GM23338 (cell line): ENCODE measurements around the gene REELD1. TPM values are rescaled to one million over a fixed set of nuclear protein-coding genes. Genes with fewer than 3 reads are reported as not detected.

Experiments
- ATAC-seq: fragments of 200-7000 bp; cut with Tn5 transposase; 3 replicates; pipeline ENCODE4 v1.9.1; 2020
- DNase-seq: peaks from one replicate; pipeline ENCODE4 v3.0.0-alpha.2; 2015; ENCODE audit warnings: low spot score
- H2AFZ ChIP-seq: fragments of 200-600 bp; sonication (generic); 2 replicates; pipeline ENCODE4 v1.8.0; 2016; ENCODE audit warnings: antibody characterized with exemption, mild to moderate bottlenecking, moderate library complexity
- H3F3A ChIP-seq: fragments of 200-600 bp; sonication (generic); replicated peaks from 2 replicates; pipeline ENCODE4 v1.8.0; 2017; ENCODE audit warnings: antibody characterized with exemption, mixed run types, low read depth
- H3K27ac ChIP-seq: fragments of 200-600 bp; sonication (generic); 2 replicates; pipeline ENCODE4 v1.6.1; 2016; ENCODE audit warnings: low read depth
- H3K27me3 ChIP-seq: fragments of 200-600 bp; sonication (generic); 2 replicates; pipeline ENCODE4 v1.8.0; 2016; ENCODE audit warnings: mild to moderate bottlenecking, mixed run types, moderate library complexity; ENCODE audit not compliant: insufficient read depth
- H3K36me3 ChIP-seq: fragments of 200-600 bp; sonication (generic); 2 replicates; pipeline ENCODE4 v1.8.0; 2016; ENCODE audit warnings: mild to moderate bottlenecking; ENCODE audit not compliant: insufficient read depth
- H3K4me1 ChIP-seq: fragments of 200-600 bp; sonication (generic); 2 replicates; pipeline ENCODE4 v1.8.0; 2016; ENCODE audit warnings: mild to moderate bottlenecking, moderate library complexity; ENCODE audit not compliant: insufficient read depth
- H3K4me2 ChIP-seq: fragments of 200-600 bp; sonication (generic); 2 replicates; pipeline ENCODE4 v1.7.1; 2017; ENCODE audit warnings: mixed run types
- H3K4me3 ChIP-seq: fragments of 200-600 bp; sonication (generic); 2 replicates; pipeline ENCODE4 v1.6.1; 2016; ENCODE audit warnings: mixed run types
- H3K79me2 ChIP-seq: fragments of 200-600 bp; sonication (generic); replicated peaks from 2 replicates; pipeline ENCODE4 v1.8.0; 2017; ENCODE audit warnings: mild to moderate bottlenecking; ENCODE audit not compliant: insufficient read depth
- H3K9me2 ChIP-seq: fragments of 200-600 bp; sonication (generic); 2 replicates; pipeline ENCODE4 v1.8.0; 2017; ENCODE audit not compliant: insufficient read depth
- H4K20me1 ChIP-seq: fragments of 200-600 bp; sonication (generic); replicated peaks from 2 replicates; pipeline ENCODE4 v1.8.0; 2017; ENCODE audit warnings: mild to moderate bottlenecking; ENCODE audit not compliant: insufficient read depth
- H3K27ac Mint-ChIP-seq: 2 replicates; pipeline ENCODE4 v1.8.0; 2020; ENCODE audit warnings: inconsistent platforms, mild to moderate bottlenecking, moderate library complexity, mixed read lengths
- H3K27me3 Mint-ChIP-seq: 3 replicates; pipeline ENCODE4 v1.8.0; 2022; ENCODE audit warnings: low read depth, mild to moderate bottlenecking, moderate library complexity, mixed read lengths, inconsistent platforms; ENCODE audit not compliant: insufficient read depth, poor library complexity
- H3K36me3 Mint-ChIP-seq: 3 replicates; pipeline ENCODE4 v1.8.0; 2021; ENCODE audit warnings: low read depth, mild to moderate bottlenecking, inconsistent platforms, moderate library complexity, mixed read lengths
- H3K4me1 Mint-ChIP-seq: 3 replicates; pipeline ENCODE4 v1.8.0; 2020; ENCODE audit warnings: mild to moderate bottlenecking, inconsistent platforms, mixed read lengths
- H3K4me3 Mint-ChIP-seq: 3 replicates; pipeline ENCODE4 v1.8.0; 2021; ENCODE audit warnings: moderate library complexity, mild to moderate bottlenecking, inconsistent platforms, mixed read lengths
- H3K9me3 Mint-ChIP-seq: 3 replicates; pipeline ENCODE4 v1.8.0; 2020; ENCODE audit warnings: moderate library complexity, mild to moderate bottlenecking, inconsistent platforms, mixed read lengths
- CREB1 ChIP-seq: fragments of 250-450 bp; sonication (Bioruptor Pico); IDR thresholded peaks from 2 replicates; pipeline ENCODE4 v1.5.0; 2020; ENCODE audit warnings: low read depth, mild to moderate bottlenecking, moderate library complexity
- EZH2 ChIP-seq: fragments of 200-600 bp; sonication (generic); IDR thresholded peaks from one replicate; pipeline ENCODE4 v1.8.0; 2017; ENCODE audit warnings: antibody characterized with exemption, mild to moderate bottlenecking, low read depth; ENCODE audit not compliant: unreplicated experiment
- EZH2phosphoT487 ChIP-seq: fragments of 200-600 bp; sonication (generic); IDR thresholded peaks from one replicate; pipeline ENCODE4 v1.8.1; 2018; ENCODE audit warnings: antibody characterized with exemption; ENCODE audit not compliant: unreplicated experiment
- JUNB ChIP-seq: IDR thresholded peaks from one replicate; pipeline ENCODE4 v1.6.1; 2016; ENCODE audit warnings: antibody characterized with exemption; ENCODE audit not compliant: unreplicated experiment
- NANOG ChIP-seq: IDR thresholded peaks from 2 replicates; pipeline ENCODE4 v1.6.1; 2016; ENCODE audit warnings: antibody characterized with exemption, borderline replicate concordance
- POLR2AphosphoS5 ChIP-seq: IDR thresholded peaks from 2 replicates; pipeline ENCODE4 v1.6.1; 2016; ENCODE audit warnings: antibody characterized with exemption, low read depth
- STAT1 ChIP-seq: IDR thresholded peaks from one replicate; pipeline ENCODE4 v1.6.1; 2016; ENCODE audit warnings: antibody characterized with exemption; ENCODE audit not compliant: unreplicated experiment
- ZNF114 ChIP-seq: fragments of 250-450 bp; sonication (Bioruptor Pico); IDR thresholded peaks from 2 replicates; pipeline ENCODE4 v1.5.0; 2020; ENCODE audit warnings: mild to moderate bottlenecking, moderate library complexity
- ZNF331 ChIP-seq: fragments of 250-450 bp; sonication (Bioruptor Pico); IDR thresholded peaks from 2 replicates; pipeline ENCODE4 v1.5.0; 2020; ENCODE audit warnings: low read depth, mild to moderate bottlenecking, moderate library complexity
- ZNF462 ChIP-seq: fragments of 250-450 bp; sonication (Bioruptor Pico); IDR thresholded peaks from 2 replicates; pipeline ENCODE4 v1.5.0; 2020; ENCODE audit warnings: mild to moderate bottlenecking, moderate library complexity
- polyA plus RNA-seq: library from polyadenylated mRNA; unstranded; fragments of >200 nt; fragmentation: Nextera tagmentation; extraction: Ambion mirVana; gene quantifications from 2 replicates; pipeline ENCODE4 v1.2.1, GENCODE V29; 2016
- total RNA-seq: library from RNA; depleted of rRNA; stranded (reverse); fragments of >200 nt; shearing (Covaris generic); gene quantifications from 2 replicates; pipeline ENCODE4 v1.2.3, GENCODE V29; 2014
- TF ChIP-seq, protein P1 (sequence below), 2 experiments: fragments of 200-600 bp in 1 of 2; sonication (generic) in 1 of 2; conservative IDR thresholded peaks; 2 replicates each; pipeline versions ENCODE4 v1.5.1 to v1.6.1; 2016 to 2017; ENCODE audit warnings: antibody characterized with exemption in 2 of 2, low read depth in 2 of 2, mild to moderate bottlenecking in 2 of 2, moderate library complexity in 1 of 2
- TF ChIP-seq, protein P2 (sequence below): IDR thresholded peaks from 2 replicates; pipeline ENCODE4 v1.6.1; 2016; ENCODE audit warnings: antibody characterized with exemption
- TF ChIP-seq, protein P3 (sequence below): IDR thresholded peaks from one replicate; pipeline ENCODE4 v1.6.1; 2018; ENCODE audit warnings: antibody characterized with exemption; ENCODE audit not compliant: unreplicated experiment

Gene REELD1
- total and polyA plus RNA-seq, 2 experiments from 2014 or later: 0.19 TPM; not detected in 1

DNA sequence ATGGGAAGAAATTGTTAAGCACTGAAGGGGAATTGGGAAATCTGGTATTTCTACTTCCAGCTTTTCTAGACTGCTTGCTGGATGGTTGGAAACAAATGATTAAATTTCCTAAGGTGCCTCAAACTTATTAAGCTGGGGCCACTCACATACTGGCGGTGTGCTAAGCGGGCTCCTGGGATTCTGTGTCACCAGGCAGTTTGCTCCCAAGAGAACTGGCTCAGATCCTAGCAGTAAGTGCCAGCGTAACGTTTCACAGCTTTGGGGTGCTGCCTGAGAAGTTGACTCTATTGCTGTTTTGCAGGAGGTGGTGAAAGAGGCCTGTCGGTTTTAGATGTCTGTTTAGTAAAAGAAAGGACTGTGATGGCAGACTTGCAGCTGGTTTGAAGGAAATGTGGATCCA lies 6.9 kb upstream of the REELD1 start:
- Histone ChIP-seq H3K4me2 (no peak overlapping the region), H3K27ac (no peak overlapping the region), H3K36me3 (no peaks in the 10 kb centered on the region), H3F3A (no peaks in the 10 kb centered on the region), H4K20me1 (no peaks in the 10 kb centered on the region), H3K9me2 (no peaks in the 10 kb centered on the region), H3K4me3 (no peak overlapping the region), H3K27me3 (no peaks in the 10 kb centered on the region), H3K79me2 (no peaks in the 10 kb centered on the region), H2AFZ (no peak overlapping the region), H3K4me1 (no peaks in the 10 kb centered on the region)
- Mint-ChIP-seq H3K36me3 (no peaks in the 10 kb centered on the region), H3K27ac (no peak overlapping the region), H3K27me3 (no peaks in the 10 kb centered on the region), H3K9me3 (no peaks in the 10 kb centered on the region; the same call in 2 of the 3 replicates), H3K4me1 (no peaks in the 10 kb centered on the region), H3K4me3 (no peak overlapping the region)
- TF ChIP-seq STAT1 (no peak), POLR2AphosphoS5 (no peak), ZNF462 (CRISPR knock-in tag) (no peak), ZNF331 (CRISPR knock-in tag) (no peak), NANOG (no peak), CREB1 (CRISPR knock-in tag) (no peak), ZNF114 (CRISPR knock-in tag) (no peak), EZH2phosphoT487 (no peak), EZH2 (no peak), JUNB (no peak)
- TF ChIP-seq, protein P1, sequence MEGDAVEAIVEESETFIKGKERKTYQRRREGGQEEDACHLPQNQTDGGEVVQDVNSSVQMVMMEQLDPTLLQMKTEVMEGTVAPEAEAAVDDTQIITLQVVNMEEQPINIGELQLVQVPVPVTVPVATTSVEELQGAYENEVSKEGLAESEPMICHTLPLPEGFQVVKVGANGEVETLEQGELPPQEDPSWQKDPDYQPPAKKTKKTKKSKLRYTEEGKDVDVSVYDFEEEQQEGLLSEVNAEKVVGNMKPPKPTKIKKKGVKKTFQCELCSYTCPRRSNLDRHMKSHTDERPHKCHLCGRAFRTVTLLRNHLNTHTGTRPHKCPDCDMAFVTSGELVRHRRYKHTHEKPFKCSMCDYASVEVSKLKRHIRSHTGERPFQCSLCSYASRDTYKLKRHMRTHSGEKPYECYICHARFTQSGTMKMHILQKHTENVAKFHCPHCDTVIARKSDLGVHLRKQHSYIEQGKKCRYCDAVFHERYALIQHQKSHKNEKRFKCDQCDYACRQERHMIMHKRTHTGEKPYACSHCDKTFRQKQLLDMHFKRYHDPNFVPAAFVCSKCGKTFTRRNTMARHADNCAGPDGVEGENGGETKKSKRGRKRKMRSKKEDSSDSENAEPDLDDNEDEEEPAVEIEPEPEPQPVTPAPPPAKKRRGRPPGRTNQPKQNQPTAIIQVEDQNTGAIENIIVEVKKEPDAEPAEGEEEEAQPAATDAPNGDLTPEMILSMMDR (conservative IDR thresholded peaks at IDR 0.05; ENCODE audit: low read depth in 2 of 2): no peak
- TF ChIP-seq, protein P2, sequence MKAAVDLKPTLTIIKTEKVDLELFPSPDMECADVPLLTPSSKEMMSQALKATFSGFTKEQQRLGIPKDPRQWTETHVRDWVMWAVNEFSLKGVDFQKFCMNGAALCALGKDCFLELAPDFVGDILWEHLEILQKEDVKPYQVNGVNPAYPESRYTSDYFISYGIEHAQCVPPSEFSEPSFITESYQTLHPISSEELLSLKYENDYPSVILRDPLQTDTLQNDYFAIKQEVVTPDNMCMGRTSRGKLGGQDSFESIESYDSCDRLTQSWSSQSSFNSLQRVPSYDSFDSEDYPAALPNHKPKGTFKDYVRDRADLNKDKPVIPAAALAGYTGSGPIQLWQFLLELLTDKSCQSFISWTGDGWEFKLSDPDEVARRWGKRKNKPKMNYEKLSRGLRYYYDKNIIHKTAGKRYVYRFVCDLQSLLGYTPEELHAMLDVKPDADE: no peak
- TF ChIP-seq, protein P3, sequence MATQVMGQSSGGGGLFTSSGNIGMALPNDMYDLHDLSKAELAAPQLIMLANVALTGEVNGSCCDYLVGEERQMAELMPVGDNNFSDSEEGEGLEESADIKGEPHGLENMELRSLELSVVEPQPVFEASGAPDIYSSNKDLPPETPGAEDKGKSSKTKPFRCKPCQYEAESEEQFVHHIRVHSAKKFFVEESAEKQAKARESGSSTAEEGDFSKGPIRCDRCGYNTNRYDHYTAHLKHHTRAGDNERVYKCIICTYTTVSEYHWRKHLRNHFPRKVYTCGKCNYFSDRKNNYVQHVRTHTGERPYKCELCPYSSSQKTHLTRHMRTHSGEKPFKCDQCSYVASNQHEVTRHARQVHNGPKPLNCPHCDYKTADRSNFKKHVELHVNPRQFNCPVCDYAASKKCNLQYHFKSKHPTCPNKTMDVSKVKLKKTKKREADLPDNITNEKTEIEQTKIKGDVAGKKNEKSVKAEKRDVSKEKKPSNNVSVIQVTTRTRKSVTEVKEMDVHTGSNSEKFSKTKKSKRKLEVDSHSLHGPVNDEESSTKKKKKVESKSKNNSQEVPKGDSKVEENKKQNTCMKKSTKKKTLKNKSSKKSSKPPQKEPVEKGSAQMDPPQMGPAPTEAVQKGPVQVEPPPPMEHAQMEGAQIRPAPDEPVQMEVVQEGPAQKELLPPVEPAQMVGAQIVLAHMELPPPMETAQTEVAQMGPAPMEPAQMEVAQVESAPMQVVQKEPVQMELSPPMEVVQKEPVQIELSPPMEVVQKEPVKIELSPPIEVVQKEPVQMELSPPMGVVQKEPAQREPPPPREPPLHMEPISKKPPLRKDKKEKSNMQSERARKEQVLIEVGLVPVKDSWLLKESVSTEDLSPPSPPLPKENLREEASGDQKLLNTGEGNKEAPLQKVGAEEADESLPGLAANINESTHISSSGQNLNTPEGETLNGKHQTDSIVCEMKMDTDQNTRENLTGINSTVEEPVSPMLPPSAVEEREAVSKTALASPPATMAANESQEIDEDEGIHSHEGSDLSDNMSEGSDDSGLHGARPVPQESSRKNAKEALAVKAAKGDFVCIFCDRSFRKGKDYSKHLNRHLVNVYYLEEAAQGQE: no peak
- ATAC-seq (no peak), DNase-seq (no peak)
